OCI-LY3 (cell line): Measurements from ENCODE around the gene KRT9.

ENCODE experiments used
- H2AFZ ChIP-seq: fragments of 200-600, 300-600 bp; shearing (Covaris generic); 2 replicates; pipeline ENCODE4 v1.6.0; 2014; ENCODE audit warnings: antibody characterized with exemption, low read depth, low read length
- H3K27ac ChIP-seq: fragments of 200-600, 300-600 bp; sonication (generic); 2 replicates; pipeline ENCODE4 v1.5.1; 2014; ENCODE audit warnings: mild to moderate bottlenecking, low read length, moderate library complexity, mixed read lengths
- H3K27me3 ChIP-seq: fragments of 200-600, 300-600 bp; sonication (generic); 2 replicates; pipeline ENCODE4 v1.6.1; 2014; ENCODE audit warnings: low read depth, low read length, mixed read lengths
- H3K36me3 ChIP-seq: fragments of 200-600, 300-600 bp; sonication (generic); replicated peaks from 2 replicates; pipeline ENCODE3; 2014; ENCODE audit warnings: low read depth, low read length, mixed read lengths
- H3K4me1 ChIP-seq: fragments of 300-600, 200-600 bp; sonication (generic); 2 replicates; pipeline ENCODE4 v1.6.1; 2014; ENCODE audit warnings: low read length, mixed read lengths
- H3K4me2 ChIP-seq: fragments of 200-600, 300-600 bp; sonication (generic); 2 replicates; pipeline ENCODE4 v1.6.1; 2014; ENCODE audit warnings: low read length, mixed read lengths
- H3K4me3 ChIP-seq: fragments of 300-600, 200-600 bp; sonication (generic); 2 replicates; pipeline ENCODE4 v1.5.1; 2014; ENCODE audit warnings: antibody characterized with exemption, mild to moderate bottlenecking, low read length, moderate library complexity
- H3K79me2 ChIP-seq: fragments of 300-600, 200-600 bp; shearing (Covaris generic); 2 replicates; pipeline ENCODE4 v1.6.1; 2014; ENCODE audit warnings: mild to moderate bottlenecking, low read length, mixed read lengths
- H3K9ac ChIP-seq: fragments of 300-600, 200-600 bp; shearing (Covaris generic); 2 replicates; pipeline ENCODE4 v1.6.0; 2014; ENCODE audit warnings: mild to moderate bottlenecking, low read length, moderate library complexity
- H3K9me3 ChIP-seq: fragments of 200-600, 300-600 bp; shearing (Covaris generic); 2 replicates; pipeline ENCODE4 v1.6.1; 2014; ENCODE audit warnings: low read length, mixed read lengths; ENCODE audit not compliant: insufficient read depth
- H4K20me1 ChIP-seq: fragments of 200-600, 300-600 bp; sonication (generic); 2 replicates; pipeline ENCODE4 v1.6.1; 2016; ENCODE audit warnings: low read length, mixed read lengths; ENCODE audit not compliant: insufficient read depth
- CTCF ChIP-seq: fragments of 200-600, 300-600 bp; sonication (generic); IDR thresholded peaks from 2 replicates; pipeline ENCODE4 v1.5.1; 2014; ENCODE audit warnings: antibody characterized with exemption, low read length, low read depth
- EZH2phosphoT487 ChIP-seq: fragments of 200-600 bp; shearing (Covaris generic); IDR thresholded peaks from 2 replicates; pipeline ENCODE4 v1.6.1; 2018; ENCODE audit warnings: antibody characterized with exemption, mixed run types, low read depth

The KRT9 gene

GRCh38 chr17:41523787-41524186 is 48.1 kb downstream of the KRT9 start:
- Histone ChIP-seq H3K9ac (no peak overlapping the region), H3K79me2 (no peaks in the 10 kb centered on the region), H4K20me1 (no peaks in the 10 kb centered on the region), H3K27ac (no peak overlapping the region), H3K27me3 (peaks cover 5% of the 10 kb centered on the region; the same call in 1 of the 2 replicates), H3K9me3 (no peaks in the 10 kb centered on the region), H2AFZ (no peak overlapping the region), H3K4me2 (no peak overlapping the region), H3K4me1 (no peaks in the 10 kb centered on the region), H3K4me3 (no peak overlapping the region), H3K36me3 (no peaks in the 10 kb centered on the region)
- TF ChIP-seq EZH2phosphoT487 = no peak
- TF ChIP-seq CTCF = no peak

GRCh38 chr17:41523225-41523593 is 48.6 kb downstream of the KRT9 start:
- Histone ChIP-seq H3K27ac (no peak overlapping the region), H3K9me3 (no peaks in the 10 kb centered on the region), H3K36me3 (no peaks in the 10 kb centered on the region), H2AFZ (no peak overlapping the region), H3K27me3 (peaks cover 9% of the 10 kb centered on the region), H3K4me2 (no peak overlapping the region), H3K4me1 (no peaks in the 10 kb centered on the region), H3K79me2 (no peaks in the 10 kb centered on the region), H3K4me3 (no peak overlapping the region), H4K20me1 (no peaks in the 10 kb centered on the region), H3K9ac (no peak overlapping the region)
- TF ChIP-seq CTCF = no peak
- TF ChIP-seq EZH2phosphoT487 = no peak

- Histone ChIP-seq H2AFZ (no peak overlapping the region), H3K9me3 (no peaks in the 10 kb centered on the region), H3K27ac (no peak overlapping the region), H3K9ac (no peak overlapping the region), H3K4me1 (no peaks in the 10 kb centered on the region), H3K4me2 (no peak overlapping the region), H3K79me2 (no peaks in the 10 kb centered on the region), H3K36me3 (no peaks in the 10 kb centered on the region), H4K20me1 (no peaks in the 10 kb centered on the region), H3K4me3 (no peak overlapping the region), H3K27me3 (peaks cover 9% of the 10 kb centered on the region)
- TF ChIP-seq EZH2phosphoT487 = no peak
- no peak for TF ChIP-seq CTCF
Observed at GRCh38 chr17:41522301-41523224, 49.3 kb downstream of the KRT9 start.

- H2AFZ ChIP-seq = no peak overlapping the region
- no peak overlapping the region for H3K4me3 ChIP-seq
- H3K4me2 ChIP-seq = no peak overlapping the region
- H4K20me1 ChIP-seq = no peaks in the 10 kb centered on the region
- no peaks in the 10 kb centered on the region for H3K4me1 ChIP-seq
- no peaks in the 10 kb centered on the region for H3K79me2 ChIP-seq
- TF ChIP-seq EZH2phosphoT487 = no peak
- TF ChIP-seq CTCF = no peak
- H3K9ac ChIP-seq = no peak overlapping the region
- no peaks in the 10 kb centered on the region for H3K9me3 ChIP-seq
- peaks cover 9% of the 10 kb centered on the region for H3K27me3 ChIP-seq
- H3K27ac ChIP-seq = no peak overlapping the region
- no peaks in the 10 kb centered on the region for H3K36me3 ChIP-seq
Observed at GRCh38 chr17:41521574-41522261, 50.1 kb downstream of the KRT9 start.
